GM23338 (cell line): ENCODE results near the gene CREB3L2. TPM values are rescaled to one million over a fixed set of nuclear protein-coding genes. Genes with fewer than 3 reads are reported as not detected.

Experiments
- ATAC-seq: fragments of 200-7000 bp; cut with Tn5 transposase; 3 replicates; pipeline ENCODE4 v1.9.1; 2020
- DNase-seq: peaks from one replicate; pipeline ENCODE4 v3.0.0-alpha.2; 2015; ENCODE audit warnings: low spot score
- H2AFZ ChIP-seq: fragments of 200-600 bp; sonication (generic); 2 replicates; pipeline ENCODE4 v1.8.0; 2016; ENCODE audit warnings: antibody characterized with exemption, mild to moderate bottlenecking, moderate library complexity
- H3F3A ChIP-seq: fragments of 200-600 bp; sonication (generic); replicated peaks from 2 replicates; pipeline ENCODE4 v1.8.0; 2017; ENCODE audit warnings: antibody characterized with exemption, mixed run types, low read depth
- H3K27ac ChIP-seq: fragments of 200-600 bp; sonication (generic); 2 replicates; pipeline ENCODE4 v1.6.1; 2016; ENCODE audit warnings: low read depth
- H3K27me3 ChIP-seq: fragments of 200-600 bp; sonication (generic); 2 replicates; pipeline ENCODE4 v1.8.0; 2016; ENCODE audit warnings: mild to moderate bottlenecking, mixed run types, moderate library complexity; ENCODE audit not compliant: insufficient read depth
- H3K36me3 ChIP-seq: fragments of 200-600 bp; sonication (generic); 2 replicates; pipeline ENCODE4 v1.8.0; 2016; ENCODE audit warnings: mild to moderate bottlenecking; ENCODE audit not compliant: insufficient read depth
- H3K4me1 ChIP-seq: fragments of 200-600 bp; sonication (generic); 2 replicates; pipeline ENCODE4 v1.8.0; 2016; ENCODE audit warnings: mild to moderate bottlenecking, moderate library complexity; ENCODE audit not compliant: insufficient read depth
- H3K4me2 ChIP-seq: fragments of 200-600 bp; sonication (generic); 2 replicates; pipeline ENCODE4 v1.7.1; 2017; ENCODE audit warnings: mixed run types
- H3K4me3 ChIP-seq: fragments of 200-600 bp; sonication (generic); 2 replicates; pipeline ENCODE4 v1.6.1; 2016; ENCODE audit warnings: mixed run types
- H3K79me2 ChIP-seq: fragments of 200-600 bp; sonication (generic); replicated peaks from 2 replicates; pipeline ENCODE4 v1.8.0; 2017; ENCODE audit warnings: mild to moderate bottlenecking; ENCODE audit not compliant: insufficient read depth
- H3K9me2 ChIP-seq: fragments of 200-600 bp; sonication (generic); 2 replicates; pipeline ENCODE4 v1.8.0; 2017; ENCODE audit not compliant: insufficient read depth
- H4K20me1 ChIP-seq: fragments of 200-600 bp; sonication (generic); replicated peaks from 2 replicates; pipeline ENCODE4 v1.8.0; 2017; ENCODE audit warnings: mild to moderate bottlenecking; ENCODE audit not compliant: insufficient read depth
- H3K27ac Mint-ChIP-seq: 2 replicates; pipeline ENCODE4 v1.8.0; 2020; ENCODE audit warnings: inconsistent platforms, mild to moderate bottlenecking, moderate library complexity, mixed read lengths
- H3K27me3 Mint-ChIP-seq: 3 replicates; pipeline ENCODE4 v1.8.0; 2022; ENCODE audit warnings: low read depth, mild to moderate bottlenecking, moderate library complexity, mixed read lengths, inconsistent platforms; ENCODE audit not compliant: insufficient read depth, poor library complexity
- H3K36me3 Mint-ChIP-seq: 3 replicates; pipeline ENCODE4 v1.8.0; 2021; ENCODE audit warnings: low read depth, mild to moderate bottlenecking, inconsistent platforms, moderate library complexity, mixed read lengths
- H3K4me1 Mint-ChIP-seq: 3 replicates; pipeline ENCODE4 v1.8.0; 2020; ENCODE audit warnings: mild to moderate bottlenecking, inconsistent platforms, mixed read lengths
- H3K4me3 Mint-ChIP-seq: 3 replicates; pipeline ENCODE4 v1.8.0; 2021; ENCODE audit warnings: moderate library complexity, mild to moderate bottlenecking, inconsistent platforms, mixed read lengths
- H3K9me3 Mint-ChIP-seq: 3 replicates; pipeline ENCODE4 v1.8.0; 2020; ENCODE audit warnings: moderate library complexity, mild to moderate bottlenecking, inconsistent platforms, mixed read lengths
- CREB1 ChIP-seq: fragments of 250-450 bp; sonication (Bioruptor Pico); IDR thresholded peaks from 2 replicates; pipeline ENCODE4 v1.5.0; 2020; ENCODE audit warnings: low read depth, mild to moderate bottlenecking, moderate library complexity
- EZH2 ChIP-seq: fragments of 200-600 bp; sonication (generic); IDR thresholded peaks from one replicate; pipeline ENCODE4 v1.8.0; 2017; ENCODE audit warnings: antibody characterized with exemption, mild to moderate bottlenecking, low read depth; ENCODE audit not compliant: unreplicated experiment
- EZH2phosphoT487 ChIP-seq: fragments of 200-600 bp; sonication (generic); IDR thresholded peaks from one replicate; pipeline ENCODE4 v1.8.1; 2018; ENCODE audit warnings: antibody characterized with exemption; ENCODE audit not compliant: unreplicated experiment
- JUNB ChIP-seq: IDR thresholded peaks from one replicate; pipeline ENCODE4 v1.6.1; 2016; ENCODE audit warnings: antibody characterized with exemption; ENCODE audit not compliant: unreplicated experiment
- NANOG ChIP-seq: IDR thresholded peaks from 2 replicates; pipeline ENCODE4 v1.6.1; 2016; ENCODE audit warnings: antibody characterized with exemption, borderline replicate concordance
- POLR2AphosphoS5 ChIP-seq: IDR thresholded peaks from 2 replicates; pipeline ENCODE4 v1.6.1; 2016; ENCODE audit warnings: antibody characterized with exemption, low read depth
- STAT1 ChIP-seq: IDR thresholded peaks from one replicate; pipeline ENCODE4 v1.6.1; 2016; ENCODE audit warnings: antibody characterized with exemption; ENCODE audit not compliant: unreplicated experiment
- ZNF114 ChIP-seq: fragments of 250-450 bp; sonication (Bioruptor Pico); IDR thresholded peaks from 2 replicates; pipeline ENCODE4 v1.5.0; 2020; ENCODE audit warnings: mild to moderate bottlenecking, moderate library complexity
- ZNF331 ChIP-seq: fragments of 250-450 bp; sonication (Bioruptor Pico); IDR thresholded peaks from 2 replicates; pipeline ENCODE4 v1.5.0; 2020; ENCODE audit warnings: low read depth, mild to moderate bottlenecking, moderate library complexity
- polyA plus RNA-seq: library from polyadenylated mRNA; unstranded; fragments of >200 nt; fragmentation: Nextera tagmentation; extraction: Ambion mirVana; gene quantifications from 2 replicates; pipeline ENCODE4 v1.2.1, GENCODE V29; 2016
- total RNA-seq: library from RNA; depleted of rRNA; stranded (reverse); fragments of >200 nt; shearing (Covaris generic); gene quantifications from 2 replicates; pipeline ENCODE4 v1.2.3, GENCODE V29; 2014
- TF ChIP-seq, protein P1 (sequence below): fragments of 250-450 bp; sonication (Bioruptor Pico); IDR thresholded peaks from 2 replicates; pipeline ENCODE4 v1.5.0; 2020; ENCODE audit warnings: mild to moderate bottlenecking, moderate library complexity
- TF ChIP-seq, protein P2 (sequence below), 2 experiments: fragments of 200-600 bp in 1 of 2; sonication (generic) in 1 of 2; conservative IDR thresholded peaks; 2 replicates each; pipeline versions ENCODE4 v1.5.1 to v1.6.1; 2016 to 2017; ENCODE audit warnings: antibody characterized with exemption in 2 of 2, low read depth in 2 of 2, mild to moderate bottlenecking in 2 of 2, moderate library complexity in 1 of 2
- TF ChIP-seq, protein P3 (sequence below): IDR thresholded peaks from one replicate; pipeline ENCODE4 v1.6.1; 2018; ENCODE audit warnings: antibody characterized with exemption; ENCODE audit not compliant: unreplicated experiment
- TF ChIP-seq, protein P4 (sequence below): IDR thresholded peaks from 2 replicates; pipeline ENCODE4 v1.6.1; 2016; ENCODE audit warnings: antibody characterized with exemption

The CREB3L2 gene
- total and polyA plus RNA-seq, 2 experiments from 2014 or later: 14.5 to 27.1 TPM

DNA sequence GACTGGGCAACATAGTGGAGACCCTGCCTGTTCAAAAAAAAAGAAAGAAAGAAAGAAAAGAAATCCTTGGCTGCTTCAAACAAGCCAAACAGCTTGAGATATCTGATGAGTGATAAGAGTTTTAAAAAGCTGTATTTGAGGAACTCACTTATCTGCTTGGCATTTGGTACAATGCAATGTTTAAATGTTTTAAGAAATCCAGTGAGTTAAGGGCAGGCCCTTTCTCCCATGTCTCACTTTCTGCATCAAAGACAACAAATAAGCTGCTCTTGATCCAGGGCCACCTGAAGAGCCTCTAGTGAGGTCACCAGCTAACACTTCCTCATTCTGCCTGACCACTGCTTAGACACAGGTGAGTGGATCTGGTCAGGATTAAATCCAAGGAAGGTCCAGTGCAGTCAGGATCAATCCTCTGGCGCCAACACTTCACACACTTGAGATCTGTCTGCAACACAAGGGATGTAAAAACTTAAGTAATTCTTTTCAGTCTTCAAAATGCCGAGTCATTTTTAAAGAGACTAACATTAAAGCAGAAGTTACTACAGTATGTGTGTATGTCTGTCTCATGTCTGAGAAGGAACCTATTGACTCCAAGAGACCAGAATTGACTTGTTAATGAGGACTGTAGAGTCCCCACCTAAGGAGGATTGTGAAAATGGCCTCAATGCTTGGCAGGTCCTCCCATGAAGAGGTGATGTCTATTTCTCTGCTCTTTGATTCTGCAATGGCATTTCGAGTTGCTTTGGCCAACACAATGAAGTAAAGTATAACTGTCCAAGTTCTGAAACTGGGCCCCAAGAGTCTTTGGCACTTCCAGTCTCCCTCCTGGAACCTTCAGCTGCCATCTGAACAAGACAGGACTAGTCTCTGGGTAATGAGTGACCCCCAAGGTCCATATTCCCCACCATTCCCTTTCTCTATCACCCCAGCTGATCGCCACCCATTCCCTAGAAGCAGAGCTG, 43.1 kb downstream of the CREB3L2 start:
- ATAC-seq (no peak), DNase-seq (no peak)
- peak overlapping the region; percentile 53; the same call in 1 of the 2 replicates for H3K27ac Mint-ChIP-seq
- no peaks in the 10 kb centered on the region for H3K36me3 ChIP-seq
- H3K27me3 ChIP-seq: no peaks in the 10 kb centered on the region
- peaks cover 42% of the 10 kb centered on the region for H3K4me1 Mint-ChIP-seq
- TF ChIP-seq EZH2phosphoT487 (no peak), STAT1 (no peak), CREB1 (no peak), ZNF331 (CRISPR knock-in tag) (no peak), NANOG (no peak), POLR2AphosphoS5 (no peak), JUNB (no peak), EZH2 (no peak), ZNF114 (CRISPR knock-in tag) (no peak)
- TF ChIP-seq, protein P1, sequence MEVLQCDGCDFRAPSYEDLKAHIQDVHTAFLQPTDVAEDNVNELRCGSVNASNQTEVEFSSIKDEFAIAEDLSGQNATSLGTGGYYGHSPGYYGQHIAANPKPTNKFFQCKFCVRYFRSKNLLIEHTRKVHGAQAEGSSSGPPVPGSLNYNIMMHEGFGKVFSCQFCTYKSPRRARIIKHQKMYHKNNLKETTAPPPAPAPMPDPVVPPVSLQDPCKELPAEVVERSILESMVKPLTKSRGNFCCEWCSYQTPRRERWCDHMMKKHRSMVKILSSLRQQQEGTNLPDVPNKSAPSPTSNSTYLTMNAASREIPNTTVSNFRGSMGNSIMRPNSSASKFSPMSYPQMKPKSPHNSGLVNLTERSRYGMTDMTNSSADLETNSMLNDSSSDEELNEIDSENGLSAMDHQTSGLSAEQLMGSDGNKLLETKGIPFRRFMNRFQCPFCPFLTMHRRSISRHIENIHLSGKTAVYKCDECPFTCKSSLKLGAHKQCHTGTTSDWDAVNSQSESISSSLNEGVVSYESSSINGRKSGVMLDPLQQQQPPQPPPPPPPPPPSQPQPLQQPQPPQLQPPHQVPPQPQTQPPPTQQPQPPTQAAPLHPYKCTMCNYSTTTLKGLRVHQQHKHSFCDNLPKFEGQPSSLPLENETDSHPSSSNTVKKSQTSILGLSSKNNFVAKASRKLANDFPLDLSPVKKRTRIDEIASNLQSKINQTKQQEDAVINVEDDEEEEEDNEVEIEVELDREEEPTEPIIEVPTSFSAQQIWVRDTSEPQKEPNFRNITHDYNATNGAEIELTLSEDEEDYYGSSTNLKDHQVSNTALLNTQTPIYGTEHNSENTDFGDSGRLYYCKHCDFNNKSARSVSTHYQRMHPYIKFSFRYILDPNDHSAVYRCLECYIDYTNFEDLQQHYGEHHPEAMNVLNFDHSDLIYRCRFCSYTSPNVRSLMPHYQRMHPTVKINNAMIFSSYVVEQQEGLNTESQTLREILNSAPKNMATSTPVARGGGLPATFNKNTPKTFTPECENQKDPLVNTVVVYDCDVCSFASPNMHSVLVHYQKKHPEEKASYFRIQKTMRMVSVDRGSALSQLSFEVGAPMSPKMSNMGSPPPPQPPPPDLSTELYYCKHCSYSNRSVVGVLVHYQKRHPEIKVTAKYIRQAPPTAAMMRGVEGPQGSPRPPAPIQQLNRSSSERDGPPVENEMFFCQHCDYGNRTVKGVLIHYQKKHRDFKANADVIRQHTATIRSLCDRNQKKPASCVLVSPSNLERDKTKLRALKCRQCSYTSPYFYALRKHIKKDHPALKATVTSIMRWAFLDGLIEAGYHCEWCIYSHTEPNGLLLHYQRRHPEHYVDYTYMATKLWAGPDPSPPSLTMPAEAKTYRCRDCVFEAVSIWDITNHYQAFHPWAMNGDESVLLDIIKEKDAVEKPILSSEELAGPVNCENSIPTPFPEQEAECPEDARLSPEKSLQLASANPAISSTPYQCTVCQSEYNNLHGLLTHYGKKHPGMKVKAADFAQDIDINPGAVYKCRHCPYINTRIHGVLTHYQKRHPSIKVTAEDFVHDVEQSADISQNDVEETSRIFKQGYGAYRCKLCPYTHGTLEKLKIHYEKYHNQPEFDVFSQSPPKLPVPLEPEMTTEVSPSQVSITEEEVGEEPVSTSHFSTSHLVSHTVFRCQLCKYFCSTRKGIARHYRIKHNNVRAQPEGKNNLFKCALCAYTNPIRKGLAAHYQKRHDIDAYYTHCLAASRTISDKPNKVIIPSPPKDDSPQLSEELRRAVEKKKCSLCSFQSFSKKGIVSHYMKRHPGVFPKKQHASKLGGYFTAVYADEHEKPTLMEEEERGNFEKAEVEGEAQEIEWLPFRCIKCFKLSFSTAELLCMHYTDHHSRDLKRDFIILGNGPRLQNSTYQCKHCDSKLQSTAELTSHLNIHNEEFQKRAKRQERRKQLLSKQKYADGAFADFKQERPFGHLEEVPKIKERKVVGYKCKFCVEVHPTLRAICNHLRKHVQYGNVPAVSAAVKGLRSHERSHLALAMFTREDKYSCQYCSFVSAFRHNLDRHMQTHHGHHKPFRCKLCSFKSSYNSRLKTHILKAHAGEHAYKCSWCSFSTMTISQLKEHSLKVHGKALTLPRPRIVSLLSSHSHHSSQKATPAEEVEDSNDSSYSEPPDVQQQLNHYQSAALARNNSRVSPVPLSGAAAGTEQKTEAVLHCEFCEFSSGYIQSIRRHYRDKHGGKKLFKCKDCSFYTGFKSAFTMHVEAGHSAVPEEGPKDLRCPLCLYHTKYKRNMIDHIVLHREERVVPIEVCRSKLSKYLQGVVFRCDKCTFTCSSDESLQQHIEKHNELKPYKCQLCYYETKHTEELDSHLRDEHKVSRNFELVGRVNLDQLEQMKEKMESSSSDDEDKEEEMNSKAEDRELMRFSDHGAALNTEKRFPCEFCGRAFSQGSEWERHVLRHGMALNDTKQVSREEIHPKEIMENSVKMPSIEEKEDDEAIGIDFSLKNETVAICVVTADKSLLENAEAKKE: no peak
- TF ChIP-seq, protein P2, sequence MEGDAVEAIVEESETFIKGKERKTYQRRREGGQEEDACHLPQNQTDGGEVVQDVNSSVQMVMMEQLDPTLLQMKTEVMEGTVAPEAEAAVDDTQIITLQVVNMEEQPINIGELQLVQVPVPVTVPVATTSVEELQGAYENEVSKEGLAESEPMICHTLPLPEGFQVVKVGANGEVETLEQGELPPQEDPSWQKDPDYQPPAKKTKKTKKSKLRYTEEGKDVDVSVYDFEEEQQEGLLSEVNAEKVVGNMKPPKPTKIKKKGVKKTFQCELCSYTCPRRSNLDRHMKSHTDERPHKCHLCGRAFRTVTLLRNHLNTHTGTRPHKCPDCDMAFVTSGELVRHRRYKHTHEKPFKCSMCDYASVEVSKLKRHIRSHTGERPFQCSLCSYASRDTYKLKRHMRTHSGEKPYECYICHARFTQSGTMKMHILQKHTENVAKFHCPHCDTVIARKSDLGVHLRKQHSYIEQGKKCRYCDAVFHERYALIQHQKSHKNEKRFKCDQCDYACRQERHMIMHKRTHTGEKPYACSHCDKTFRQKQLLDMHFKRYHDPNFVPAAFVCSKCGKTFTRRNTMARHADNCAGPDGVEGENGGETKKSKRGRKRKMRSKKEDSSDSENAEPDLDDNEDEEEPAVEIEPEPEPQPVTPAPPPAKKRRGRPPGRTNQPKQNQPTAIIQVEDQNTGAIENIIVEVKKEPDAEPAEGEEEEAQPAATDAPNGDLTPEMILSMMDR (conservative IDR thresholded peaks at IDR 0.05; ENCODE audit: low read depth in 2 of 2): no peak
- TF ChIP-seq, protein P3, sequence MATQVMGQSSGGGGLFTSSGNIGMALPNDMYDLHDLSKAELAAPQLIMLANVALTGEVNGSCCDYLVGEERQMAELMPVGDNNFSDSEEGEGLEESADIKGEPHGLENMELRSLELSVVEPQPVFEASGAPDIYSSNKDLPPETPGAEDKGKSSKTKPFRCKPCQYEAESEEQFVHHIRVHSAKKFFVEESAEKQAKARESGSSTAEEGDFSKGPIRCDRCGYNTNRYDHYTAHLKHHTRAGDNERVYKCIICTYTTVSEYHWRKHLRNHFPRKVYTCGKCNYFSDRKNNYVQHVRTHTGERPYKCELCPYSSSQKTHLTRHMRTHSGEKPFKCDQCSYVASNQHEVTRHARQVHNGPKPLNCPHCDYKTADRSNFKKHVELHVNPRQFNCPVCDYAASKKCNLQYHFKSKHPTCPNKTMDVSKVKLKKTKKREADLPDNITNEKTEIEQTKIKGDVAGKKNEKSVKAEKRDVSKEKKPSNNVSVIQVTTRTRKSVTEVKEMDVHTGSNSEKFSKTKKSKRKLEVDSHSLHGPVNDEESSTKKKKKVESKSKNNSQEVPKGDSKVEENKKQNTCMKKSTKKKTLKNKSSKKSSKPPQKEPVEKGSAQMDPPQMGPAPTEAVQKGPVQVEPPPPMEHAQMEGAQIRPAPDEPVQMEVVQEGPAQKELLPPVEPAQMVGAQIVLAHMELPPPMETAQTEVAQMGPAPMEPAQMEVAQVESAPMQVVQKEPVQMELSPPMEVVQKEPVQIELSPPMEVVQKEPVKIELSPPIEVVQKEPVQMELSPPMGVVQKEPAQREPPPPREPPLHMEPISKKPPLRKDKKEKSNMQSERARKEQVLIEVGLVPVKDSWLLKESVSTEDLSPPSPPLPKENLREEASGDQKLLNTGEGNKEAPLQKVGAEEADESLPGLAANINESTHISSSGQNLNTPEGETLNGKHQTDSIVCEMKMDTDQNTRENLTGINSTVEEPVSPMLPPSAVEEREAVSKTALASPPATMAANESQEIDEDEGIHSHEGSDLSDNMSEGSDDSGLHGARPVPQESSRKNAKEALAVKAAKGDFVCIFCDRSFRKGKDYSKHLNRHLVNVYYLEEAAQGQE: no peak
- TF ChIP-seq, protein P4, sequence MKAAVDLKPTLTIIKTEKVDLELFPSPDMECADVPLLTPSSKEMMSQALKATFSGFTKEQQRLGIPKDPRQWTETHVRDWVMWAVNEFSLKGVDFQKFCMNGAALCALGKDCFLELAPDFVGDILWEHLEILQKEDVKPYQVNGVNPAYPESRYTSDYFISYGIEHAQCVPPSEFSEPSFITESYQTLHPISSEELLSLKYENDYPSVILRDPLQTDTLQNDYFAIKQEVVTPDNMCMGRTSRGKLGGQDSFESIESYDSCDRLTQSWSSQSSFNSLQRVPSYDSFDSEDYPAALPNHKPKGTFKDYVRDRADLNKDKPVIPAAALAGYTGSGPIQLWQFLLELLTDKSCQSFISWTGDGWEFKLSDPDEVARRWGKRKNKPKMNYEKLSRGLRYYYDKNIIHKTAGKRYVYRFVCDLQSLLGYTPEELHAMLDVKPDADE: no peak
- H3K9me3 Mint-ChIP-seq: no peaks in the 10 kb centered on the region
- 0 out of 2 replicates have a peak, but pooled peaks cover 3% of the 10 kb centered on the region for H4K20me1 ChIP-seq
- H3K79me2 ChIP-seq: peaks cover 74% of the 10 kb centered on the region
- H3K4me2 ChIP-seq: no peak overlapping the region
- no peak overlapping the region for H3K4me3 ChIP-seq
- peaks cover 2% of the 10 kb centered on the region; the same call in 1 of the 2 replicates for H3K9me2 ChIP-seq
- no peaks in the 10 kb centered on the region for H3F3A ChIP-seq
- peaks cover 2% of the 10 kb centered on the region for H3K27me3 Mint-ChIP-seq
- H3K4me3 Mint-ChIP-seq: no peak overlapping the region
- H3K36me3 Mint-ChIP-seq: peaks cover 16% of the 10 kb centered on the region
- H3K27ac ChIP-seq: peak overlapping the region; percentile 28; the same call in 1 of the 2 replicates
- H3K4me1 ChIP-seq: peaks cover 27% of the 10 kb centered on the region
- H2AFZ ChIP-seq: no peak overlapping the region
